Measurements from ENCODE around the gene TOR1AIP2.

Gene TOR1AIP2

DNA sequence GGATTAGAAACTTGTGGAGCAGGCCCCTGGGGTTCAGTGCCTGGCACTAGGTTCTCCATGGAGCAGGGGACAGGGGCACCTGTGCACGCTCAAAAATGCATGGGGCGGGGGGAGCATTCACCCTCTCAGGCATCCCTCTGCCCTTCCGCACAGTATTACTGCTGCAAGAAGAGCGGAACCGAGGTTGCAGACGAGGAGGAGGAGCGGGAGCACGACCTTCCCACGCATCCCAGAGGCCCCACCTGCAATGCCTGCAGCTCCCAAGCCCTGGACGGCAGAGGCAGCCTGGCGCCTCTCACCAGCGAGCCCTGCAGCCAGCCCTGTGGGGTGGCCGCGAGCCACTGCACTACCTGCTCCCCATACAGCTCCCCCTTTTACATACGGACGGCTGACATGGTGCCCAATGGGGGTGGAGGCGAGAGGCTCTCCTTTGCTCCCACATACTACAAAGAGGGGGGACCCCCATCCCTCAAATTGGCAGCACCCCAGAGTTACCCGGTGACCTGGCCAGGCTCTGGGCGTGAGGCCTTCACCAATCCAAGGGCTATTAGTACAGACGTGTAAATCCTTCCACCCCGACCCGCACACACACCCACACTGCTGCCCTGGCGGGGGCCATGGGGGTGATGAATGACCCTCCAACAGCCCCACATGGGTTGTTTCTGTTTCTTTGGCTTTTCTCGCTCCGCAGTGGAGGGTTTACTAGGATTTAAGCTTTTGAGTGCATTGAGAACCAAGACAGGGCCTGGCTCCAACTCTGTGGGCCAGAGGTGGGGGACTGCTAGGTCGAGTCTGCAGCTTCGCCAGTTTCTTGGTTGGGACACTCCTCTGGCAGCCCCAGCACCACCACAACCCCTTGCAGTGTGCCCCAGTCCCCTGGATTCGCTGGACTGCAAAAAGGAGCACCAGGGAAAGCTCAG, 63.7 kb downstream of the TOR1AIP2 start:
- TF ChIP-seq POLR2A (IDR thresholded peaks at IDR 0.05; ENCODE audit: low read depth, low read length), result no peak
- FAIRE-seq (no peak), DNase-seq (ENCODE audit: insufficient read length, low spot score) (no peak)

DNA sequence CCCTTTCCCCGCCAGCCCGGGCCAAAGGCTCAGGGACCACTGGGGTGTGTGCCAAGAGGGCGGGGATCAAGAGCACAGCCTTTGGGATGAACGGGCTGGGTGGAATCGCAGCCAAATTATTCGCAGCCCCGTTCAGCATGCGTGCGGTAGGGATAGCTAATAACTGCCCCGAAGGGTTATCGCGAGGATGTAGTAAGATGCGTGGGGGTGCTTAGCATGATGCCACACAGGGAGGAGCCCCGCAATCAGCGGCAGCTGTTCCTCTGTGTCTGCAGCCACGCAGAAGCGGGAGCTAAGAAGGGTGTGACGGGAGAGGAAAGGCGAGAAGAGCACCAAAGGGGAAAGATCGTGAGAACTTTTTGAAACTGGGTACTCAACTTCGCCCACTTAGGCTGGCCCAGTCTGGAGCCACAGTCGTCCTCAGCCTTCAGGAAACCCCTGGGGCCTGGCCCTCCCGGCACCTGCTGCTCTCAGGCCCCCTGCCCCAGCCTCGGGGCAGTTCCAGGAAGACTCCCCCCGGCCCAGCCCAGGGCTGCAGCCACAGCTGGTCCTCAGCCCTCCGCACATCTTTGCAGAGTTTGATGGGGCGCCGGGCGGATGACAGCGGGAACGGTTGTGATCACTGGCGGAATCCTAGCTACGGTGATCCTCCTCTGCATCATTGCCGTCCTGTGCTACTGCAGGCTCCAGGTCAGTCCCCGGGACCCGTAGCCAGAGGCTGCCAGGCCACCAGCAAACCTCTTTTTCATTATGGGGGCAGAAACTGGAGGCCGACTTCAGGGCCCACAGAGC, 64.9 kb downstream of the TOR1AIP2 start:
- FAIRE-seq (no peak), DNase-seq (ENCODE audit: insufficient read length, low spot score) (no peak)
- no peak for TF ChIP-seq TAF1 (IDR thresholded peaks at IDR 0.05; ENCODE audit: low read depth, low read length)
- no peak for TF ChIP-seq SPI1 (IDR thresholded peaks at IDR 0.05; ENCODE audit: low read depth, low read length)
- no peak for TF ChIP-seq PAX5 (IDR thresholded peaks at IDR 0.05; ENCODE audit: insufficient read depth, low read length, severe bottlenecking)
- no peak for TF ChIP-seq POU2F2 (IDR thresholded peaks at IDR 0.05; ENCODE audit: low read depth, low read length)
- no peak for TF ChIP-seq POLR2AphosphoS5 (IDR thresholded peaks at IDR 0.05; ENCODE audit: low read depth, low read length)
- no peak for TF ChIP-seq POLR2A (IDR thresholded peaks at IDR 0.05; ENCODE audit: low read depth, low read length)

DNA sequence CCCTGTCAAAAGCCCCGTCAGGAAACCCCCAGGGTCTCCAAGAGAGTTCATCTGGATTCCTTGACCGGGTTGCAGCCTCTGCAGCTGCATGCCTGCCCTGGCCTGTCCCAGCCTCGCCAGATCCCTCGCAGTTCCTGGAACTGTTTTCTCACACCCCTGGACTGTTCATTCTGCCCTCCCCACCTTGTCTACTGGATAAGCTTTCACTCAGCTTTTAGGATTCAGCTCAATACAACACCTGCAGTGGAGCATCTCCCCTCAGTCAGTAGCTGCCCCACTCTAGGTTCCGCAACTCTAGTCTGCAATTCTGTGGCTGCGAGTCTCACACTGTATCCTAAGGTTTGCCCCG, 67.3 kb downstream of the TOR1AIP2 start:
- DNase-seq (ENCODE audit: insufficient read length, low spot score) (no peak), FAIRE-seq (no peak)
- no peak for TF ChIP-seq POLR2AphosphoS5 (IDR thresholded peaks at IDR 0.05; ENCODE audit: low read depth, low read length)
- TF ChIP-seq POU2F2 (IDR thresholded peaks at IDR 0.05; ENCODE audit: low read depth, low read length), result no peak

DNA sequence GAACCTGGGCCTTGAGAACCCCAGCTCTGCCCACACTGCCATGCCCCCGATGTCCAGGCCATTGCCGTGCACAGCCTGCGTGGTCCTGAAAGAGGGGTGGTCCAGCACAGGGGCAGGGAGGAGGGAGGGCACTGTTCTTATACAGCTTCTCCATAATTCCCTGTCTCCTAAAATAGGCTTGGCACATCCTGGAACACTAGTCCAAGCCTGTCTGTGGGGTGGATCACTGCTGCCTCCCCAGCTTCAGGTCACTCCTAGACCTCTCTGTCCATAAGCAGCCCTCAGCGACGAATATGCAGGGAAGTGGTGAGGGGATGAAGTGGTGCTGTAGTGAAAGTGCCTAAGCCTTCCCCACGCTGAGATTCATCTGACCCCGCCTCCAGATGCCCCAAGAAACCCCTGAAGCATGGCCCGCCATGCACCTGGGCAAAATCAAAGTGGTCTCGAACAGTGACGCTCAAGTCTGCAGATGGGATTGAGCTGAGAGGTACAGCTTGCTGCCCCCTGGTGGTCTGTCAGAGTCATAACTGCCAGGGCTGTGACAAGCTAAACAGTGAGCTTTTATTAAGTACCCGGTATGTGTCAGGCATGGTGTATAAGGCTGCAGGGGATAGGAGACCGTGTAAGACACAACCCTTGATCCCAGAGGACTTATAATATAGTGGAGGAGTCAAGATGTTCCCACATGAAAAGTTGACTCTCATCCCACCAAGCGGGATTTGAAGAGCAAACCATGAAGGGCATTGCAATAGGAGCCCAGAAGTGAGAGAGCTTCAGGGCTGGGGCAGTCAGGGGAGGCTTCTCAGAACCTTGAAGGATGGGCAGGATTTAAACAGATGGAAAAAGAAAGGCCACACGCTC, 67.9 kb downstream of the TOR1AIP2 start:
- TF ChIP-seq PAX5 (IDR thresholded peaks at IDR 0.05; ENCODE audit: insufficient read depth, low read length, severe bottlenecking) (no peak), POLR2AphosphoS5 (IDR thresholded peaks at IDR 0.05; ENCODE audit: low read depth, low read length) (no peak), POLR2A (IDR thresholded peaks at IDR 0.05; ENCODE audit: low read depth, low read length) (no peak), TAF1 (IDR thresholded peaks at IDR 0.05; ENCODE audit: low read depth, low read length) (no peak), SPI1 (IDR thresholded peaks at IDR 0.05; ENCODE audit: low read depth, low read length) (no peak), POU2F2 (IDR thresholded peaks at IDR 0.05; ENCODE audit: low read depth, low read length) (no peak)
- FAIRE-seq (peak; percentile 95), DNase-seq (ENCODE audit: insufficient read length, low spot score) (peak; percentile 51)

DNA sequence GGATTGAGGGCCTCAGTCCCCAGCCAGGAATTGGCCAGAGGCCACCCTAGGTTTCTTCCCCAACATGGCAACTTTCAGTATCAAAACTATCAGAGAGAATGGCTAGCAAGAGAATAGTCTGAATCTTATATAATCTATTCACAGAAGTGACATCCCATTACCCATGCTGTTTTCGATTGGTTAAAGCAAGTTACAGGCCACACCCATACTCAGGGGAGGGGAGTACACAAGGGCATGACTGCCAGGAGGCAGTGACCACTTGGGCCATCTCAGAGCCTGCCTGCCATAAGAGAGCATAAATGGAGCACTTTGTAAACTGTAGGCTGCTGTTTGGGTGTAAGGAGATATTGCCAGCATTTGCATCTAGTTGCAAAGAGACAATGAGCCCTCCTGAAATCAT, 69.1 kb downstream of the TOR1AIP2 start:
- FAIRE-seq (no peak), DNase-seq (ENCODE audit: insufficient read length, low spot score) (no peak)
- TF ChIP-seq PAX5 (IDR thresholded peaks at IDR 0.05; ENCODE audit: insufficient read depth, low read length, severe bottlenecking) (no peak), POLR2AphosphoS5 (IDR thresholded peaks at IDR 0.05; ENCODE audit: low read depth, low read length) (no peak), POU2F2 (IDR thresholded peaks at IDR 0.05; ENCODE audit: low read depth, low read length) (no peak), TAF1 (IDR thresholded peaks at IDR 0.05; ENCODE audit: low read depth, low read length) (no peak), SPI1 (IDR thresholded peaks at IDR 0.05; ENCODE audit: low read depth, low read length) (no peak), POLR2A (IDR thresholded peaks at IDR 0.05; ENCODE audit: low read depth, low read length) (no peak)

DNA sequence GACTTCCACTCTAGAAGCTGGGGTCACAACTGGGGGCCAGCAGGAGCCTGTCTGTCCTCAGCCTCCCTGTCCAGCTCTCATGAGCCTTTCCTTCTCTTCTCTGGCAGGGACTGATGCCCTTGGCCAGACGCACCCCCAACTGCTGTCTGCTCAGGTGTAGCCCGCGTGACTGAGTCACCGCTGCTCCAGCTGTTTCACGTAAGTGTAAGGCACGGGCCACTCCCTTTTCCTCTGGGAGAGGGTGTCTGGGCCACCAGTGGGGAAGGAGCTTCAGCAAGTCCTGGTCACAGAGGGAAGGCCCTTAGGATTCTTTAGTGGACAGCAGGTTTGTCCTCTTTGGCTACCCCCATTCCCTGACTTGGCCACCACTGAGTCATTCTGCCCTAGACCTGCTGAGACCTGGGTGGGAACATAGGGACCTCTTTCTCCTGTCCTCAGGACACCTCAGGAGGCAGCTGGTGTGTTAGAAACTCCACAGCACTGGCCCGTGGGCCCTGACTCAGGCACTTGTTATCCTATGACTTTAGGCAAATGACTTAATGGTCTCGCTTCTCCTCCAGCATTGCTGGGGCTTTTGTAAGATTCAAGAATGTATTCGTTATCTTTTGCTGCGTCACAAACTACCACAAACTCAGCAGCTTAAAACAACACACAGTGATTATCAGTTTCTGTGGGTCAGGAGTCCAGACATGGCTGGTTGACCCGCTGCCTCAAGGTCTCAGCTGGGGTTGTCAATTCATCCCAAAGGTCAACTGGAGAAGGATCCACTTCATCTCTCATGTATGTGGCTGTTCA, 69.7 kb downstream of the TOR1AIP2 start:
- TF ChIP-seq POLR2AphosphoS5 (IDR thresholded peaks at IDR 0.05; ENCODE audit: low read depth, low read length) (no peak), SPI1 (IDR thresholded peaks at IDR 0.05; ENCODE audit: low read depth, low read length) (no peak), PAX5 (IDR thresholded peaks at IDR 0.05; ENCODE audit: insufficient read depth, low read length, severe bottlenecking) (no peak), TAF1 (IDR thresholded peaks at IDR 0.05; ENCODE audit: low read depth, low read length) (no peak), POLR2A (IDR thresholded peaks at IDR 0.05; ENCODE audit: low read depth, low read length) (no peak), POU2F2 (IDR thresholded peaks at IDR 0.05; ENCODE audit: low read depth, low read length) (no peak)
- DNase-seq (ENCODE audit: insufficient read length, low spot score), result no peak
- no peak for FAIRE-seq

DNA sequence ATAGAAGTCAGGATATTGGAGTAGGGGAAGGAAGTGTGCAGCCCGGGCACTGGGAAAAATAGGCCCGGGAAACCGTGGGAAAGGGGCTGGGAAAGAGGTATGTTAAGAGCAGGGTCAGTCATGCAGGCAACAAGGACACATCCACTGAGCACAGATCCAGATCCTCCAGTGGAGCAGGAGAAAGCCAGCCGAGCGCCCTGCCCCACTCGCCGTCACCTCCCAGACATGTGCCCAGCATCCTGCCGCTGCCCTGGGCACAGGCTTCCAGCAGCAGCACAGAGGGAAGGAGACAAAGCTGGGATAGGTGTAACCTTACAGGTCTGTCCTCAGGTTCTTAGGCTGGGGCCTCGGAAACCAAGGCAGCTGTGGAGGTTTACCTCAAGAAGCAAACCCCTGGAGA, 70.3 kb downstream of the TOR1AIP2 start:
- DNase-seq (ENCODE audit: insufficient read length, low spot score), result no peak
- TF ChIP-seq POLR2A (IDR thresholded peaks at IDR 0.05; ENCODE audit: low read depth, low read length), result no peak
- TF ChIP-seq POU2F2 (IDR thresholded peaks at IDR 0.05; ENCODE audit: low read depth, low read length), result no peak
- TF ChIP-seq POLR2AphosphoS5 (IDR thresholded peaks at IDR 0.05; ENCODE audit: low read depth, low read length), result no peak
- TF ChIP-seq SPI1 (IDR thresholded peaks at IDR 0.05; ENCODE audit: low read depth, low read length), result no peak
- TF ChIP-seq PAX5 (IDR thresholded peaks at IDR 0.05; ENCODE audit: insufficient read depth, low read length, severe bottlenecking), result no peak
- TF ChIP-seq TAF1 (IDR thresholded peaks at IDR 0.05; ENCODE audit: low read depth, low read length), result no peak
- FAIRE-seq, result no peak

DNA sequence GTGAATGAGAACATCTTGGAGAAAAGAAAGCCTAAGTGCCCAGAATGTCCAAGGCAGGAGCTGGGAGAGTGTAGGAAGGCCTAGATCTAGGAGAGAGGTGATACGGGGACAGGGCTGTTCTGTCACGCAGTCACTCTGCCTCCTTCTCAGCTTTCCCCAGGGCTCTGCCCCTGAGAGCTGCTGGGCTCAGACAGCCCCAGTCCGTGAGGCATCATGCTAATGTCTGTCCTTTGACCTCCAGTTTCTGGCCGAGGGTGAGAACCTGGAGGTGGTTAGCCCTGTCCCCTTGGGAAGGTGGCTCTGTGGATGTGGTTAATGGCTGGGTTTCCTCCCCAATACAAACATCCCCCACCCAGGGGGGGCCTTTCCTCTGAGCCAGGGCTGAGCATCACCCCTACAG, 71.3 kb downstream of the TOR1AIP2 start:
- TF ChIP-seq TAF1 (IDR thresholded peaks at IDR 0.05; ENCODE audit: low read depth, low read length), result no peak
- no peak for TF ChIP-seq PAX5 (IDR thresholded peaks at IDR 0.05; ENCODE audit: insufficient read depth, low read length, severe bottlenecking)
- TF ChIP-seq POLR2AphosphoS5 (IDR thresholded peaks at IDR 0.05; ENCODE audit: low read depth, low read length), result no peak
- no peak for TF ChIP-seq POU2F2 (IDR thresholded peaks at IDR 0.05; ENCODE audit: low read depth, low read length)
- no peak for TF ChIP-seq SPI1 (IDR thresholded peaks at IDR 0.05; ENCODE audit: low read depth, low read length)
- no peak for TF ChIP-seq POLR2A (IDR thresholded peaks at IDR 0.05; ENCODE audit: low read depth, low read length)
- FAIRE-seq (no peak), DNase-seq (ENCODE audit: insufficient read length, low spot score) (no peak)

Measured in GM12891 (cell line).